Esophagus (tissue), 2 donors: ENCODE data around the gene DLEC1. TPM values are rescaled to one million over a fixed set of nuclear protein-coding genes. Genes with fewer than 3 reads are reported as not detected.

Experiments
- H3K27ac ChIP-seq, 2 donors: one replicate each; pipeline ENCODE4 v1.5.1; 2013; ENCODE audit warnings: low read depth in 2 of 2, mild to moderate bottlenecking in 2 of 2, inconsistent platforms in 1 of 2, low read length in 1 of 2, moderate library complexity in 1 of 2
- H3K27me3 ChIP-seq, 2 donors: one replicate each; pipeline ENCODE4 v1.6.1; 2013; ENCODE audit warnings: low read length in 2 of 2, control low read depth in 1 of 2, mild to moderate bottlenecking in 1 of 2; ENCODE audit not compliant: insufficient read depth in 2 of 2, control insufficient read depth in 1 of 2
- H3K36me3 ChIP-seq, 2 donors: one replicate each; pipeline ENCODE4 v1.6.1; 2013; ENCODE audit warnings: low read length in 1 of 2; ENCODE audit not compliant: control insufficient read depth in 2 of 2, insufficient read depth in 2 of 2
- H3K4me1 ChIP-seq, 2 donors: one replicate each; pipeline ENCODE4 v1.6.1; 2013; ENCODE audit warnings: low read length in 1 of 2; ENCODE audit not compliant: control insufficient read depth in 2 of 2, insufficient read depth in 2 of 2
- H3K4me3 ChIP-seq, 2 donors: one replicate each; pipeline ENCODE4 v1.5.1; 2013; ENCODE audit warnings: low read length in 2 of 2, mild to moderate bottlenecking in 2 of 2, low read depth in 1 of 2, moderate library complexity in 1 of 2
- H3K9me3 ChIP-seq, 2 donors: one replicate each; pipeline ENCODE4 v1.6.1; 2013; ENCODE audit warnings: mild to moderate bottlenecking in 2 of 2, low read depth in 1 of 2, low read length in 1 of 2, moderate library complexity in 1 of 2; ENCODE audit not compliant: control insufficient read depth in 2 of 2, insufficient read depth in 1 of 2
- WGBS, 2 donors: extraction: QIAGEN DNeasy Blood & Tissue Kit; methylation state at CpG; one replicate each; pipeline ENCODE4 v1.1.7; 2013; 5-methylcytosine and 5-hydroxymethylcytosine counted together
- polyA plus RNA-seq, 2 donors: library from polyadenylated mRNA; stranded (reverse); fragments of 200-250 nt; gene quantifications; one replicate each; pipeline ENCODE4 v1.2.3, GENCODE V29; 2013
- donor health status: healthy with polysubstance abuse.
- donor health status: Bipolar disorder and iron deficiency.

Gene DLEC1
- polyA plus RNA-seq, 2 donors, result 0.16 to 0.39 TPM

- H3K4me3 ChIP-seq, result peak overlapping the region; percentile 84 to 91
- no peaks in the 10 kb centered on the region for H3K9me3 ChIP-seq
- H3K36me3 ChIP-seq, result no peaks in the 10 kb centered on the region
- peak overlapping the region; percentile 95 to 99 for H3K27ac ChIP-seq
- H3K27me3 ChIP-seq, result no peaks in the 10 kb centered on the region
- WGBS, 2 donors, result 1 to 2% methylated on average over 17 of the region's 17 CpGs
- H3K4me1 ChIP-seq, result peaks cover 0 to 2% of the 10 kb centered on the region in 2 donors
Measured at GRCh38 chr3:38164643-38164951, 125.6 kb downstream of the DLEC1 start.

- Histone ChIP-seq H3K36me3 (no peaks in the 10 kb centered on the region), H3K27me3 (no peaks in the 10 kb centered on the region), H3K27ac (peak within 1 kb of the TSS; percentile 96 to 99), H3K9me3 (no peaks in the 10 kb centered on the region), H3K4me1 (peaks cover 0 to 2% of the 10 kb centered on the region in 2 donors), H3K4me3 (peak within 1 kb of the TSS; percentile 84 to 91)
- 0 to 1% methylated on average over 56 to 57 of the region's 57 CpGs for WGBS, 2 donors
Measured at GRCh38 chr3:38164952-38165721, 126.1 kb downstream of the DLEC1 start, which contains the start of gene OXSR1. Gene OXSR1, plus strand, starts transcription at chr3:38165537. Its CDS starts 340 bp downstream, at chr3:38165877.

- 0 to 1% methylated on average over 53 to 62 of the region's 62 CpGs for WGBS, 2 donors
- Histone ChIP-seq H3K27me3 (no peaks in the 10 kb centered on the region), H3K9me3 (no peaks in the 10 kb centered on the region), H3K4me3 (peak overlapping the region; percentile 84 to 91), H3K27ac (peak overlapping the region; percentile 96 to 99), H3K36me3 (no peaks in the 10 kb centered on the region), H3K4me1 (peaks cover 0 to 2% of the 10 kb centered on the region in 2 donors)
Measured at GRCh38 chr3:38165722-38166387, 126.8 kb downstream of the DLEC1 start.

GRCh38 chr3:38167591-38167990 is 128.6 kb downstream of the DLEC1 start:
- WGBS, 2 donors, result 87 to 88% methylated on average over 4 of the region's 4 CpGs
- no peaks in the 10 kb centered on the region for H3K36me3 ChIP-seq
- H3K27ac ChIP-seq, result no peak overlapping the region
- H3K4me3 ChIP-seq, result peak overlapping the region in 1 of 2 donors; percentile 84
- peaks cover 0 to 2% of the 10 kb centered on the region in 2 donors for H3K4me1 ChIP-seq
- H3K27me3 ChIP-seq, result no peaks in the 10 kb centered on the region
- no peaks in the 10 kb centered on the region for H3K9me3 ChIP-seq

- Histone ChIP-seq H3K36me3 (no peaks in the 10 kb centered on the region), H3K27ac (no peak overlapping the region), H3K27me3 (no peaks in the 10 kb centered on the region), H3K4me3 (peak overlapping the region in 1 of 2 donors; percentile 84), H3K9me3 (no peaks in the 10 kb centered on the region), H3K4me1 (peaks cover 0 to 2% of the 10 kb centered on the region in 2 donors)
- 91 to 93% methylated on average over 4 of the region's 4 CpGs for WGBS, 2 donors
Measured at GRCh38 chr3:38168151-38169026, 129.4 kb downstream of the DLEC1 start.

- no peaks in the 10 kb centered on the region for H3K9me3 ChIP-seq
- no peaks in the 10 kb centered on the region for H3K36me3 ChIP-seq
- no peak overlapping the region for H3K4me3 ChIP-seq
- H3K27me3 ChIP-seq, result no peaks in the 10 kb centered on the region
- peaks cover 0 to 2% of the 10 kb centered on the region in 2 donors for H3K4me1 ChIP-seq
- WGBS, 2 donors, result 69 to 71% methylated on average over 1 of the region's 1 CpG
- H3K27ac ChIP-seq, result no peak overlapping the region
Measured at GRCh38 chr3:38169027-38169317, 130.0 kb downstream of the DLEC1 start.

- no peaks in the 10 kb centered on the region for H3K4me1 ChIP-seq
- H3K36me3 ChIP-seq, result no peaks in the 10 kb centered on the region
- H3K9me3 ChIP-seq, result no peaks in the 10 kb centered on the region
- H3K27ac ChIP-seq, result no peak overlapping the region
- H3K4me3 ChIP-seq, result no peak overlapping the region
- WGBS, 2 donors, result 85 to 89% methylated on average over 4 of the region's 4 CpGs
- H3K27me3 ChIP-seq, result no peaks in the 10 kb centered on the region
Measured at GRCh38 chr3:38170722-38171121, 131.7 kb downstream of the DLEC1 start.

GRCh38 chr3:38171622-38172021 is 132.6 kb downstream of the DLEC1 start:
- no peaks in the 10 kb centered on the region for H3K27me3 ChIP-seq
- no peaks in the 10 kb centered on the region for H3K9me3 ChIP-seq
- H3K36me3 ChIP-seq, result no peaks in the 10 kb centered on the region
- H3K4me1 ChIP-seq, result no peaks in the 10 kb centered on the region
- no peak overlapping the region for H3K4me3 ChIP-seq
- no peak overlapping the region for H3K27ac ChIP-seq
- 78 to 85% methylated on average over 2 of the region's 2 CpGs for WGBS, 2 donors
